SK-N-SH (cell line): ENCODE measurements around the gene OSBPL2.

Experiments
- CHD2 ChIP-seq: fragments of 150-350 bp; IDR thresholded peaks from 2 replicates; pipeline ENCODE4 v1.6.1; 2018; ENCODE audit warnings: low read length; ENCODE audit not compliant: partially characterized antibody
- EP300 ChIP-seq, 2 experiments: IDR thresholded peaks; 2 replicates each; pipeline versions ENCODE4 v1.4.0 to v1.6.1; 2012; ENCODE audit warnings: borderline replicate concordance in 1 of 2, low read depth in 1 of 2, low read length in 1 of 2
- EZH2phosphoT487 ChIP-seq: fragments of 200-600 bp; sonication (generic); IDR thresholded peaks from 2 replicates; pipeline ENCODE4 v1.6.1; 2017; ENCODE audit warnings: low read depth, mixed run types, mild to moderate bottlenecking, antibody characterized with exemption, moderate library complexity, borderline replicate concordance
- RAD21 ChIP-seq: IDR thresholded peaks from 2 replicates; pipeline ENCODE4 v1.6.1; 2012; ENCODE audit warnings: mild to moderate bottlenecking, low read length
- RXRA ChIP-seq: IDR thresholded peaks from 2 replicates; pipeline ENCODE4 v1.4.0; 2012; ENCODE audit warnings: low read depth, mild to moderate bottlenecking, borderline replicate concordance
- TEAD4 ChIP-seq: IDR thresholded peaks from 2 replicates; pipeline ENCODE4 v1.4.0; 2012; ENCODE audit warnings: mild to moderate bottlenecking, borderline replicate concordance; ENCODE audit not compliant: insufficient read depth
- TF ChIP-seq, protein P1 (sequence below): fragments of 200-600 bp; sonication (generic); IDR thresholded peaks from 2 replicates; pipeline ENCODE4 v1.6.1; 2017; ENCODE audit warnings: antibody characterized with exemption, mild to moderate bottlenecking, moderate library complexity
- TF ChIP-seq, protein P2 (sequence below): IDR thresholded peaks from 2 replicates; pipeline ENCODE4; 2012
- TF ChIP-seq, protein P3 (sequence below): fragments of 150-350 bp; IDR thresholded peaks from 2 replicates; pipeline ENCODE4 v1.6.1; 2017; ENCODE audit warnings: antibody characterized with exemption, low read length, low read depth, borderline replicate concordance

DNA sequence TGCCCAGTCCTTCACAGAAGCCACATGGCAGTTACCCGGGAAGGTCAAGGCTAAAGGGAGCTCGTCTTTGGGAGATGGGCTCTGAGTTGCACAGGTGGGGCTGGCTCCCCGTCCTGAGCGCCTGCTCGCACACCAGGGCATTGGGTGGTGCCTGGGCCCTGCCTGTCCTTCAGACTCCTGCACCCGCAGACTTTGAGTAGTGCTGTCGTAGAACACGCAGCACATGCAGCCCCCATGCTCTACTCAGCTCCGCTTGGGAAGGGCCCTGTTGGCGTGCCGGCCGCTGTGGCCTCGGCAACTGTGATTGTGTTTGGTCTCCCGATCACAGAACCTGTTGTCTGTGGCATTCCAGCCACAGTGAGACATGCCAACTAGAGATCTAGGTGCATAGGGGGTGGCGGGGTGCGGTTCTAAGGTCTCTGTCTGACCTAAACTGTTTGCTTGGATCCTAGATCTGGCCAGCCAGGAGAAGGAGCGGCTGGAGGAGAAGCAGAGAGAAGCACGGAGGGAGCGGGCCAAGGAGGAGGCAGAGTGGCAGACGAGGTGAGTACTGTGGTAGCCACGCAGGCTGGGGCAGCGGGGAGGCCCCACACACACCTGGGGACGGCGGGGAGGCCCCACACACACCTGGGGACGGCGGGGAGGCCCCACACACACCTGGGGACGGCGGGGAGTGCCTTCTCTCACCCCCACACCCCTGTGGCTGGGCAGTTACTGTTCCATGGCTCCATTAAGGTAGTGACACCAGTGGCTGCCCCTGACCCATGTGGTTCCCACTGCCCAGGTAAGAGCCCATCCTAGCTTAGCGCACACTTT, 53.1 kb downstream of the OSBPL2 start:
- TF ChIP-seq, protein P1, sequence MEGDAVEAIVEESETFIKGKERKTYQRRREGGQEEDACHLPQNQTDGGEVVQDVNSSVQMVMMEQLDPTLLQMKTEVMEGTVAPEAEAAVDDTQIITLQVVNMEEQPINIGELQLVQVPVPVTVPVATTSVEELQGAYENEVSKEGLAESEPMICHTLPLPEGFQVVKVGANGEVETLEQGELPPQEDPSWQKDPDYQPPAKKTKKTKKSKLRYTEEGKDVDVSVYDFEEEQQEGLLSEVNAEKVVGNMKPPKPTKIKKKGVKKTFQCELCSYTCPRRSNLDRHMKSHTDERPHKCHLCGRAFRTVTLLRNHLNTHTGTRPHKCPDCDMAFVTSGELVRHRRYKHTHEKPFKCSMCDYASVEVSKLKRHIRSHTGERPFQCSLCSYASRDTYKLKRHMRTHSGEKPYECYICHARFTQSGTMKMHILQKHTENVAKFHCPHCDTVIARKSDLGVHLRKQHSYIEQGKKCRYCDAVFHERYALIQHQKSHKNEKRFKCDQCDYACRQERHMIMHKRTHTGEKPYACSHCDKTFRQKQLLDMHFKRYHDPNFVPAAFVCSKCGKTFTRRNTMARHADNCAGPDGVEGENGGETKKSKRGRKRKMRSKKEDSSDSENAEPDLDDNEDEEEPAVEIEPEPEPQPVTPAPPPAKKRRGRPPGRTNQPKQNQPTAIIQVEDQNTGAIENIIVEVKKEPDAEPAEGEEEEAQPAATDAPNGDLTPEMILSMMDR = no peak
- no peak for TF ChIP-seq TEAD4
- no peak for TF ChIP-seq EP300 (IDR thresholded peaks at IDR 0.05; ENCODE audit: borderline replicate concordance in 1 of 2, low read depth in 1 of 2, low read length in 1 of 2)
- no peak for TF ChIP-seq CHD2
- TF ChIP-seq, protein P2, sequence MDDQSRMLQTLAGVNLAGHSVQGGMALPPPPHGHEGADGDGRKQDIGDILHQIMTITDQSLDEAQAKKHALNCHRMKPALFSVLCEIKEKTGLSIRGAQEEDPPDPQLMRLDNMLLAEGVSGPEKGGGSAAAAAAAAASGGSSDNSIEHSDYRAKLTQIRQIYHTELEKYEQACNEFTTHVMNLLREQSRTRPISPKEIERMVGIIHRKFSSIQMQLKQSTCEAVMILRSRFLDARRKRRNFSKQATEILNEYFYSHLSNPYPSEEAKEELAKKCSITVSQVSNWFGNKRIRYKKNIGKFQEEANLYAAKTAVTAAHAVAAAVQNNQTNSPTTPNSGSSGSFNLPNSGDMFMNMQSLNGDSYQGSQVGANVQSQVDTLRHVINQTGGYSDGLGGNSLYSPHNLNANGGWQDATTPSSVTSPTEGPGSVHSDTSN = no peak
- TF ChIP-seq, protein P3, sequence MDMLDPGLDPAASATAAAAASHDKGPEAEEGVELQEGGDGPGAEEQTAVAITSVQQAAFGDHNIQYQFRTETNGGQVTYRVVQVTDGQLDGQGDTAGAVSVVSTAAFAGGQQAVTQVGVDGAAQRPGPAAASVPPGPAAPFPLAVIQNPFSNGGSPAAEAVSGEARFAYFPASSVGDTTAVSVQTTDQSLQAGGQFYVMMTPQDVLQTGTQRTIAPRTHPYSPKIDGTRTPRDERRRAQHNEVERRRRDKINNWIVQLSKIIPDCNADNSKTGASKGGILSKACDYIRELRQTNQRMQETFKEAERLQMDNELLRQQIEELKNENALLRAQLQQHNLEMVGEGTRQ = no peak
- TF ChIP-seq RXRA = no peak
- no peak for TF ChIP-seq RAD21
- no peak for TF ChIP-seq EZH2phosphoT487
